Activated naive CD8-positive, alpha-beta T cell (primary cell): ENCODE measurements around the gene GRAMD1A.
"Not testable (repeated sequence)": the region's sequence is repeated elsewhere in the genome, so short reads cannot be mapped to it uniquely, and the experiment has no call there.

Source experiments
- H3K27ac Mint-ChIP-seq: one replicate; pipeline ENCODE4 v1.8.0; 2021; ENCODE audit warnings: mixed read lengths
- H3K27me3 Mint-ChIP-seq: one replicate; pipeline ENCODE4 v1.8.0; 2021; ENCODE audit warnings: mixed read lengths
- H3K36me3 Mint-ChIP-seq: one replicate; pipeline ENCODE4 v1.8.0; 2021; ENCODE audit warnings: mixed read lengths
- H3K4me1 Mint-ChIP-seq: one replicate; pipeline ENCODE4 v1.8.0; 2021; ENCODE audit warnings: low read depth, mixed read lengths
- H3K4me3 Mint-ChIP-seq: one replicate; pipeline ENCODE4 v1.8.0; 2021; ENCODE audit warnings: mild to moderate bottlenecking, mixed read lengths
- H3K9me3 Mint-ChIP-seq: one replicate; pipeline ENCODE4 v1.8.0; 2021; ENCODE audit warnings: low read depth, mixed read lengths

GRAMD1A gene

DNA sequence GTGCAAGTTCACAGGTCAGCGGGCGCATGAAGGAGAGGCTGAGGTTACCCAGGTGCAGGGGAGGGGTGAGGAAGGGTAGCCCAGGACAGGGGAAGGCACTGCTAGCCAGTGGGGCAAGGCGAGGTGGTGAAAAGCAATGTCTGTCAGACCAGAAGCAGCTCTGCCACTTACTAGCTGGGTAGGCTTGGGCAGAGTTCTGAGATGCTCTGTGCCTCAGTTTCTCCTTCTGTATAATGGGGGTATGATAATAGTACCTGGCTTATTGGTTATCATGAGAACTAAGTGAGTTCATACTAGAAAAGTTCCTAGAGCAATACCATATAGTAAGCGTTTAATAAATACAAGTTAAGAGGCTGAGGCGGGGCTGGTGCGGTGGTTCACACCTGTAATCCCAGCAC lies 15.8 kb downstream of the GRAMD1A start:
- Mint-ChIP-seq H3K4me1 (peaks cover 54% of the 10 kb centered on the region), H3K27me3 (no peaks in the 10 kb centered on the region)

GRCh38 chr19:35017507-35017906 lies 17.4 kb downstream of the GRAMD1A start:
- no peak overlapping the region for H3K4me3 Mint-ChIP-seq
- peaks cover 40% of the 10 kb centered on the region for H3K4me1 Mint-ChIP-seq
- peak overlapping the region; percentile 22 for H3K27ac Mint-ChIP-seq
- peaks cover 21% of the 10 kb centered on the region for H3K36me3 Mint-ChIP-seq
- H3K9me3 Mint-ChIP-seq = no peaks in the 10 kb centered on the region
- H3K27me3 Mint-ChIP-seq = no peaks in the 10 kb centered on the region

More for the DNA sequence above, 15.8 kb downstream of the GRAMD1A start:
- H3K4me3 Mint-ChIP-seq = no peak overlapping the region
- H3K36me3 Mint-ChIP-seq = peaks cover 19% of the 10 kb centered on the region
- H3K27ac Mint-ChIP-seq = peak overlapping the region; percentile 46
- no peaks in the 10 kb centered on the region for H3K9me3 Mint-ChIP-seq

DNA sequence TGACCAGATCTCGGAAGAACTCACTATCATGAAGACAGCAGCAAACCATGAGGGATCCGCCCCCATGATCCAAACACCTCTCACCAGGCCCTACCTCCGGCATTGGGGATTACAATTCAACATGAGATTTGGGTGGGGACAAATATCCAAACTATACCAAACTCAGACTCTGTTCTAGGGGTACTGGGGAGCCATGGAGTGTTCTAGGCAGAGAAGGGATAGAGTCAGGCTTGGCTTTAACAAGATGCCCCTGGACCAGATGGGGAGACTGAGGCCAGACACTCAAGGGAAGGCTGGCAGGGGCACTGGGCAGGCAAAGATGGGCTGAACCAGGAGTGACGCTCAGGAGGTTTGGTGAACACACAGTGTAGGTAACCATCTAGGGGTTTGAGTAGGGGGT lies 18.3 kb downstream of the GRAMD1A start:
- no peaks in the 10 kb centered on the region for H3K27me3 Mint-ChIP-seq
- no peaks in the 10 kb centered on the region for H3K9me3 Mint-ChIP-seq
- H3K27ac Mint-ChIP-seq = peak overlapping the region; percentile 68
- H3K4me3 Mint-ChIP-seq = no peak overlapping the region
- H3K4me1 Mint-ChIP-seq = peaks cover 32% of the 10 kb centered on the region
- H3K36me3 Mint-ChIP-seq = peaks cover 17% of the 10 kb centered on the region

DNA sequence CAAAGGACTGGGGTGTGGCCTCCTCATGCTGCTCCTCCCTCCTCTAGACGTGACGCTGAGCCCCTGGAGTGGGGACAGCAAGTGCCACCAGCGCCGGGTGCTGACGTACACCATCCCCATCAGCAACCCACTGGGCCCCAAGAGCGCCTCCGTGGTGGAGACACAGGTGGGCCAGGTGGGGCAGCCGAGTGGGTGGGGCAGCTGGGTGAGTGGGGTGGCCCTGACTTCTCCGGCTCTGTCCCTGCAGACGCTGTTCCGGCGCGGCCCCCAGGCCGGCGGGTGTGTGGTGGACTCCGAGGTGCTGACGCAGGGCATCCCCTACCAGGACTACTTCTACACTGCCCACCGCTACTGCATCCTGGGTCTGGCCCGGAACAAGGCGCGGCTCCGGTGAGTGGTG lies 19.0 kb downstream of the GRAMD1A start:
- Mint-ChIP-seq H3K4me1 (peaks cover 24% of the 10 kb centered on the region), H3K27ac (no peak overlapping the region), H3K9me3 (no peaks in the 10 kb centered on the region), H3K36me3 (peaks cover 15% of the 10 kb centered on the region), H3K27me3 (no peaks in the 10 kb centered on the region), H3K4me3 (no peak overlapping the region)

DNA sequence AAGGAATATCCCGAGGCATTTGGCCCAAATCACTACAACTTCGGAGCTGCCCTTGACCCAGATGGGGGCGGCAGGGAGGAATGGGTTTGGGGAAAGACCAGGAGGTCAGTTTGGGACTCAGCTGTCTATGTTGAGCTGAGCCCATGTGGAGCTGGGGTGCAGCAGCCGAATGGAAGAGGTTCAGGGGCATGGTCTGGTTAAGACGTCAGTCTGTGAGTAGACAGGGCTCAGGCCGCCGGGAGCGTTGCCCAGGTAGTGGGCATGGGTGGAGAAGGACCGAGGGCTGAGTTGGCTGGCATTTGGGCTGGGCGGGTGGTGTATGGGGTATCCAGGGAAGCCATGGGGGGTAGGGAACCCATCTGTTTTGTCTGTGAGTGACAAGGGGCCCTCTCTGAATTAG lies 20.9 kb downstream of the GRAMD1A start:
- H3K27me3 Mint-ChIP-seq = no peaks in the 10 kb centered on the region
- H3K27ac Mint-ChIP-seq = peak overlapping the region; percentile 86
- H3K9me3 Mint-ChIP-seq = no peaks in the 10 kb centered on the region
- H3K36me3 Mint-ChIP-seq = peaks cover 7% of the 10 kb centered on the region
- H3K4me1 Mint-ChIP-seq = peaks cover 7% of the 10 kb centered on the region
- no peak overlapping the region for H3K4me3 Mint-ChIP-seq

DNA sequence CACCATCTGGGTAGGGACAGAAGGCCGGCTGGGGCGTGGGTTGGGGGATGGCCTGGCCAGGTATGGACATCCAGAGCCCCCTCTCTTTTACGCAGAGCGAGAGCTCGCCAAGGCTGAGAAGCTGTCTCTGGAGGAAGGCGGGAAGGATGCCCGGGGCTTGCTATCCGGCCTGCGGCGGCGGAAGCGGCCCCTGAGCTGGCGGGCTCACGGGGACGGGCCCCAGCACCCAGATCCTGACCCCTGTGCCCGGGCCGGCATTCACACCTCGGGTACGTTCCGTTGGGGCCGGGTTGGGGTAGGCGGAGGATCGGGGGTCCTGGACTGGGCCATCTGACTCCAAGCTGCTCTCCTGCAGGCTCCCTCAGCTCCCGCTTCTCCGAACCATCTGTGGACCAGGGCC lies 21.5 kb downstream of the GRAMD1A start:
- Mint-ChIP-seq H3K9me3 (no peaks in the 10 kb centered on the region), H3K4me3 (no peak overlapping the region), H3K27ac (no peak overlapping the region), H3K4me1 (peaks cover 6% of the 10 kb centered on the region), H3K36me3 (peaks cover 7% of the 10 kb centered on the region), H3K27me3 (no peaks in the 10 kb centered on the region)

GRCh38 chr19:35022460-35022859 lies 22.3 kb downstream of the GRAMD1A start:
- Mint-ChIP-seq H3K4me3 (no peak overlapping the region), H3K36me3 (peaks cover 7% of the 10 kb centered on the region), H3K9me3 (no peaks in the 10 kb centered on the region), H3K4me1 (peaks cover 4% of the 10 kb centered on the region), H3K27ac (no peak overlapping the region), H3K27me3 (no peaks in the 10 kb centered on the region)

GRCh38 chr19:35023428-35023827 lies 23.3 kb downstream of the GRAMD1A start:
- Mint-ChIP-seq H3K9me3 (no peaks in the 10 kb centered on the region), H3K36me3 (peaks cover 9% of the 10 kb centered on the region)

GRCh38 chr19:35024095-35024494 lies 24.0 kb downstream of the GRAMD1A start:
- Mint-ChIP-seq H3K36me3 (peaks cover 10% of the 10 kb centered on the region), H3K4me3 (no peak overlapping the region), H3K9me3 (no peaks in the 10 kb centered on the region), H3K4me1 (peaks cover 4% of the 10 kb centered on the region), H3K27me3 (no peaks in the 10 kb centered on the region), H3K27ac (no peak overlapping the region)

More at GRCh38 chr19:35023428-35023827, 23.3 kb downstream of the GRAMD1A start:
- H3K4me1 Mint-ChIP-seq = peaks cover 3% of the 10 kb centered on the region
- H3K4me3 Mint-ChIP-seq = no peak overlapping the region
- no peaks in the 10 kb centered on the region for H3K27me3 Mint-ChIP-seq
- H3K27ac Mint-ChIP-seq = no peak overlapping the region

DNA sequence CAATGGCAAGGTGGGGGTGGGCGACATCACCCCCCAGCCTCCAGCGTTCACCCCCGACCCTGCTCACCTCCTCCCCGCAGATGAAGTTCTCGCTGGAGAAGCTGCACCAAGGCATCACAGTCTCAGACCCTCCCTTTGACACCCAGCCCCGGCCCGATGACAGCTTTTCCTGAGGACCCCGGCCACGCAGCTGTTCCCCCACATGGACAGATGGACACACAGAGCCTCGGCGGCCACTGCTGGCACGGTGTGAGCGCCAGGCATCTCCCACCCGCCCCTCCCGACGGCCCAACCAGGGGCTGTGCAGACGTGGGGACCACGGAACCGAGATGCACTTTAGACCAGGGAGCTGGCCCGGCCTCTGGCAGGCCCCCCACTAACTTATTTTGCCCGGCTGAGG lies 25.8 kb downstream of the GRAMD1A start:
- H3K27me3 Mint-ChIP-seq = no peaks in the 10 kb centered on the region
- H3K9me3 Mint-ChIP-seq = no peaks in the 10 kb centered on the region
- no peak overlapping the region for H3K27ac Mint-ChIP-seq
- H3K4me1 Mint-ChIP-seq = peaks cover 4% of the 10 kb centered on the region
- peaks cover 4% of the 10 kb centered on the region for H3K36me3 Mint-ChIP-seq
- H3K4me3 Mint-ChIP-seq = no peak overlapping the region

- Mint-ChIP-seq H3K27me3 (peaks cover 4% of the 10 kb centered on the region), H3K27ac (no peak overlapping the region), H3K9me3 (no peaks in the 10 kb centered on the region), H3K4me1 (peaks cover 7% of the 10 kb centered on the region), H3K4me3 (no peak overlapping the region), H3K36me3 (peaks cover 3% of the 10 kb centered on the region)
Observed at GRCh38 chr19:35026418-35026817, 26.3 kb downstream of the GRAMD1A start.

DNA sequence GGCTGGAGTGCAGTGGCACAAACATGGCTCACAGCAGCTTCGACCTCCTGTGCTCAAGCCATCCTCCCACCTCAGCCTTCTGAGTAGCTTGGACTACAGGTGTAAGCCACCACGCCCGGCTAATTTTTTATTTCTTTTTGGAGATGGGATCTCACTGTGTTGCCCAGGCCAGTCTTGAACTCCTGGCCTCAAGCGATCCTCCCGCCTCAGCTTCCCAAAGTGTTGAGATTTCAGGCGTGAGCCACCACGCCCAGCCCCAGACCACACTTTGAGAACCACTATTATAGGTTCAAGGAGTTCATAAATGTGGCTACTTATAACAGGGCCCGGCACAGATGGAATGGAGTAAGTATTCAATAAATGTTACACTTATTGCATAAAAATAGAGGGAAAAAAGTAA lies 26.9 kb downstream of the GRAMD1A start:
- Mint-ChIP-seq H3K36me3 (peaks cover 3% of the 10 kb centered on the region), H3K27ac (no peak overlapping the region), H3K4me1 (peaks cover 8% of the 10 kb centered on the region), H3K9me3 (no peaks in the 10 kb centered on the region), H3K4me3 (no peak overlapping the region), H3K27me3 (peaks cover 4% of the 10 kb centered on the region)

GRCh38 chr19:35027851-35028599 lies 27.9 kb downstream of the GRAMD1A start:
- Mint-ChIP-seq H3K4me1 (peaks cover 8% of the 10 kb centered on the region), H3K9me3 (no peaks in the 10 kb centered on the region), H3K27ac (no peak overlapping the region), H3K36me3 (peaks cover 3% of the 10 kb centered on the region), H3K4me3 (peak overlapping the region; percentile 35), H3K27me3 (peaks cover 4% of the 10 kb centered on the region)

DNA sequence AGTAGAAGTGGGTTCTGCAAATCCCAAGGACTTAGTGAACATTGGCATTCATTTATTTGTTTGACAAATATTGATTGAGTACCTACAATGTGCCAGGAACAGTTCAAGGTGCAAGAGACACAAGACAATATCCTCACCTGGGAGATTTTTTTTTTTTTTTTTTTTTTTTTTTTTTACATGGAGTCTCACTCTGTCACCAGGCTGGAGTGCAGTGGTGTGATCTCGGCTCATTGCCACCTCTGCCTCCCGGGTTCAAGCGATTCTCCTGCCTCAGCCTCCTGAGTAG lies 28.4 kb downstream of the GRAMD1A start:
- not testable (repeated sequence) for H3K27ac Mint-ChIP-seq, H3K27me3 Mint-ChIP-seq, H3K4me1 Mint-ChIP-seq, H3K36me3 Mint-ChIP-seq, H3K9me3 Mint-ChIP-seq
- peak overlapping the region; percentile 35 for H3K4me3 Mint-ChIP-seq

- H3K27me3 Mint-ChIP-seq, H3K9me3 Mint-ChIP-seq, H3K27ac Mint-ChIP-seq, H3K4me1 Mint-ChIP-seq, H3K36me3 Mint-ChIP-seq: not testable (repeated sequence)
- H3K4me3 Mint-ChIP-seq = peak overlapping the region; percentile 72
Observed at GRCh38 chr19:35029275-35029736, 29.2 kb downstream of the GRAMD1A start.

- H3K4me1 Mint-ChIP-seq = peaks cover 8% of the 10 kb centered on the region
- H3K36me3 Mint-ChIP-seq = peaks cover 3% of the 10 kb centered on the region
- peaks cover 4% of the 10 kb centered on the region for H3K27me3 Mint-ChIP-seq
- no peaks in the 10 kb centered on the region for H3K9me3 Mint-ChIP-seq
- H3K27ac Mint-ChIP-seq = no peak overlapping the region
- H3K4me3 Mint-ChIP-seq = peak overlapping the region; percentile 72
Observed at GRCh38 chr19:35029737-35030256, 29.7 kb downstream of the GRAMD1A start.
